Fibroblast of lung (primary cell): ENCODE data around the gene SPOCK1.

ENCODE experiments used
- EZH2 ChIP-seq: IDR thresholded peaks from 2 replicates; pipeline ENCODE4 v1.5.1; 2012; ENCODE audit warnings: low read length, control low read depth, mild to moderate bottlenecking; ENCODE audit errors: missing control alignments
- TF ChIP-seq, protein P1 (sequence below), 2 donors: IDR thresholded peaks in 1 of 2; conservative IDR thresholded peaks in 1 of 2; 1 replicate in 1 of 2; 2 replicates in 1 of 2; pipeline ENCODE4 v1.5.1; 2011 to 2012; ENCODE audit warnings: low read length in 2 of 2, control low read depth in 1 of 2, inconsistent platforms in 1 of 2, low read depth in 1 of 2, mild to moderate bottlenecking in 1 of 2

DNA sequence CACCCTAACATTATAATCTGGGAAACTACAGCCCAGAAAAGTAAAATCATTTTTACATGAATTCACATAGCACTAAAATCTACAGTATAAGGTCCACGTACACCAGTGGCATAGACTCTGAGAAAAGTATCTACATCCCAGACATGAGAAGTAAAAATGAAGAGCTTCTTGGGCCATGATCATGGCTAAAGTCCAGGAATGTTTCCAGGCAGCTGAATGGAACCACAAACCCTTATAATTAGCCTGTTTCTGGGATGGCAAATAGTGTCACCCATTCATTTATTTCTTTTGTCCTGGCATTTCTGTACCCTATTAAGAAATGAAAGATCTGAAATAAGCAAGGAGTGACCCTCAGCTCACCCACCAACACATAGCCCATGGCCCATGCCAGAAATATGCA, 217.9 kb downstream of the SPOCK1 start:
- TF ChIP-seq, protein P1, sequence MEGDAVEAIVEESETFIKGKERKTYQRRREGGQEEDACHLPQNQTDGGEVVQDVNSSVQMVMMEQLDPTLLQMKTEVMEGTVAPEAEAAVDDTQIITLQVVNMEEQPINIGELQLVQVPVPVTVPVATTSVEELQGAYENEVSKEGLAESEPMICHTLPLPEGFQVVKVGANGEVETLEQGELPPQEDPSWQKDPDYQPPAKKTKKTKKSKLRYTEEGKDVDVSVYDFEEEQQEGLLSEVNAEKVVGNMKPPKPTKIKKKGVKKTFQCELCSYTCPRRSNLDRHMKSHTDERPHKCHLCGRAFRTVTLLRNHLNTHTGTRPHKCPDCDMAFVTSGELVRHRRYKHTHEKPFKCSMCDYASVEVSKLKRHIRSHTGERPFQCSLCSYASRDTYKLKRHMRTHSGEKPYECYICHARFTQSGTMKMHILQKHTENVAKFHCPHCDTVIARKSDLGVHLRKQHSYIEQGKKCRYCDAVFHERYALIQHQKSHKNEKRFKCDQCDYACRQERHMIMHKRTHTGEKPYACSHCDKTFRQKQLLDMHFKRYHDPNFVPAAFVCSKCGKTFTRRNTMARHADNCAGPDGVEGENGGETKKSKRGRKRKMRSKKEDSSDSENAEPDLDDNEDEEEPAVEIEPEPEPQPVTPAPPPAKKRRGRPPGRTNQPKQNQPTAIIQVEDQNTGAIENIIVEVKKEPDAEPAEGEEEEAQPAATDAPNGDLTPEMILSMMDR (conservative IDR thresholded peaks at IDR 0.05 in 1 of 2, IDR thresholded peaks at IDR 0.05 in 1 of 2; ENCODE audit: low read depth in 1 of 2, low read length in 2 of 2), result no peak
- no peak for TF ChIP-seq EZH2
